HepG2 (cell line): ENCODE measurements around the gene TFRC. TPM values are rescaled to one million over a fixed set of nuclear protein-coding genes. Genes with fewer than 3 reads are reported as not detected.

Experiments
- AGO2 ChIP-seq: fragments of 200-400 bp; formaldehyde crosslinking; optimal IDR thresholded peaks from 2 replicates; pipeline ENCODE3; 2017; ENCODE audit warnings: mild to moderate bottlenecking, low read depth, low read length, moderate library complexity
- CBX1 ChIP-seq: IDR thresholded peaks from one replicate; pipeline ENCODE4 v1.6.1; 2016; ENCODE audit warnings: antibody characterized with exemption, low read depth
- CSRNP1 ChIP-seq: sonication (generic); formaldehyde crosslinking; IDR thresholded peaks from 2 replicates; pipeline ENCODE4 v1.8.1; 2023; ENCODE audit warnings: mild to moderate bottlenecking, missing genetic modification reagents
- HNRNPUL1 ChIP-seq: fragments of 200-400 bp; formaldehyde crosslinking; IDR thresholded peaks from 2 replicates; pipeline ENCODE4 v1.6.1; 2017; ENCODE audit warnings: low read depth, mild to moderate bottlenecking, low read length, moderate library complexity
- KDM5A ChIP-seq: fragments of 200-600 bp; sonication (generic); IDR thresholded peaks from 2 replicates; pipeline ENCODE4 v1.7.0; 2018; ENCODE audit warnings: antibody characterized with exemption, mild to moderate bottlenecking, low read length, borderline replicate concordance
- NFIC ChIP-seq: IDR thresholded peaks from 2 replicates; pipeline ENCODE4 v1.6.1; 2012; ENCODE audit warnings: mild to moderate bottlenecking, low read length, inconsistent platforms
- NR1H2 ChIP-seq: sonication (generic); formaldehyde crosslinking; IDR thresholded peaks from 2 replicates; pipeline ENCODE4 v1.8.1; 2022; ENCODE audit warnings: low read depth, missing genetic modification reagents, borderline replicate concordance
- SALL2 ChIP-seq: sonication (generic); formaldehyde crosslinking; IDR thresholded peaks from 2 replicates; pipeline ENCODE4 v1.8.1; 2023; ENCODE audit warnings: mild to moderate bottlenecking, missing genetic modification reagents, inconsistent platforms
- SP140L ChIP-seq: sonication (generic); formaldehyde crosslinking; IDR thresholded peaks from 2 replicates; pipeline ENCODE4 v1.4.0; 2020; ENCODE audit warnings: missing genetic modification reagents, borderline replicate concordance
- SRSF1 ChIP-seq: fragments of 200-400 bp; formaldehyde crosslinking; optimal IDR thresholded peaks from 2 replicates; pipeline ENCODE3; 2017; ENCODE audit warnings: mild to moderate bottlenecking, low read depth, low read length, moderate library complexity
- TBX3 ChIP-seq: fragments of 450-650 bp; IDR thresholded peaks from 2 replicates; pipeline ENCODE4 v1.6.1; 2017; ENCODE audit warnings: antibody characterized with exemption, mild to moderate bottlenecking, inconsistent platforms, borderline replicate concordance
- ZBTB25 ChIP-seq: IDR thresholded peaks from 2 replicates; pipeline ENCODE4 v1.6.1; 2018; ENCODE audit warnings: missing genetic modification reagents
- ZBTB44 ChIP-seq: sonication (generic); formaldehyde crosslinking; IDR thresholded peaks from 2 replicates; pipeline ENCODE4 v1.4.0; 2020; ENCODE audit warnings: missing genetic modification reagents
- ZNF224 ChIP-seq: sonication (generic); formaldehyde crosslinking; IDR thresholded peaks from 2 replicates; pipeline ENCODE4 v1.5.0; 2020; ENCODE audit warnings: mild to moderate bottlenecking, missing genetic modification reagents
- ZNF512 ChIP-seq: sonication (generic); formaldehyde crosslinking; IDR thresholded peaks from 2 replicates; pipeline ENCODE4 v1.4.0; 2020; ENCODE audit warnings: mild to moderate bottlenecking, missing genetic modification reagents
- ZNF574 ChIP-seq: sonication (generic); formaldehyde crosslinking; IDR thresholded peaks from 2 replicates; pipeline ENCODE4 v1.4.0; 2020; ENCODE audit warnings: missing genetic modification reagents
- ZNF709 ChIP-seq: sonication (generic); formaldehyde crosslinking; IDR thresholded peaks from 2 replicates; pipeline ENCODE4 v1.5.0; 2020; ENCODE audit warnings: mild to moderate bottlenecking, missing genetic modification reagents
- ZNF782 ChIP-seq: sonication (generic); formaldehyde crosslinking; IDR thresholded peaks from 2 replicates; pipeline ENCODE4 v1.4.0; 2020; ENCODE audit warnings: missing genetic modification reagents, mild to moderate bottlenecking, borderline replicate concordance
- polyA plus RNA-seq, 8 experiments: library from polyadenylated mRNA; depleted of rRNA in 3 of 8; stranded (reverse) in 7 of 8; unstranded in 1 of 8; fragments of >200 nt; fragmentation: Illumina TruSeq in 4 of 8; extraction: Trizol in 4 of 8; gene quantifications; 2 replicates each; pipeline versions ENCODE4 v1.2.1 to v1.2.3, GENCODE V29; 2011 to 2016; ENCODE audit warnings: low read depth in 4 of 8, missing spikeins in 1 of 8, mixed read lengths in 1 of 8; ENCODE audit not compliant: insufficient read depth in 1 of 8
- total RNA-seq, 5 experiments: library from RNA; depleted of rRNA; stranded (reverse); fragments of >200 nt; fragmentation: Illumina TruSeq; extraction: Trizol; gene quantifications; 2 replicates each; pipeline ENCODE4 v1.2.3, GENCODE V29; 2016; ENCODE audit warnings: low read depth in 1 of 5

Gene TFRC
- total and polyA plus RNA-seq, 2 of the 13 experiments (the other 11 are each of a cell fraction or from before 2014, with no cell fraction given), result 188 to 274 TPM

- TF ChIP-seq ZNF574 (CRISPR knock-in tag) (peak; percentile 82), HNRNPUL1 (0 out of 2 replicates have a peak, but pooled peaks have one; percentile 56), ZNF709 (CRISPR knock-in tag) (peak; percentile 68; the same call in 1 of the 2 replicates), SRSF1 (peak; percentile 96), ZNF512 (CRISPR knock-in tag) (no peak), AGO2 (peak; percentile 91), SALL2 (CRISPR knock-in tag) (no peak), NR1H2 (CRISPR knock-in tag) (no peak), ZBTB25 (CRISPR knock-in tag) (peak; percentile 89), SP140L (CRISPR knock-in tag) (no peak), KDM5A (peak; percentile 40; the same call in 1 of the 2 replicates), ZNF224 (peak; percentile 58; the same call in 1 of the 2 replicates), TBX3 (no peak), ZBTB44 (CRISPR knock-in tag) (peak; percentile 87), NFIC (peak; percentile 49; the same call in 1 of the 2 replicates), CSRNP1 (peak; percentile 76; the same call in 1 of the 2 replicates), CBX1 (no peak), ZNF782 (peak; percentile 79; the same call in 1 of the 2 replicates)
These were observed at the start of gene TFRC (continued) for GRCh38 chr3:196081834-196082618.
